ENCODE data around the gene AIF1.

The AIF1 gene

DNA sequence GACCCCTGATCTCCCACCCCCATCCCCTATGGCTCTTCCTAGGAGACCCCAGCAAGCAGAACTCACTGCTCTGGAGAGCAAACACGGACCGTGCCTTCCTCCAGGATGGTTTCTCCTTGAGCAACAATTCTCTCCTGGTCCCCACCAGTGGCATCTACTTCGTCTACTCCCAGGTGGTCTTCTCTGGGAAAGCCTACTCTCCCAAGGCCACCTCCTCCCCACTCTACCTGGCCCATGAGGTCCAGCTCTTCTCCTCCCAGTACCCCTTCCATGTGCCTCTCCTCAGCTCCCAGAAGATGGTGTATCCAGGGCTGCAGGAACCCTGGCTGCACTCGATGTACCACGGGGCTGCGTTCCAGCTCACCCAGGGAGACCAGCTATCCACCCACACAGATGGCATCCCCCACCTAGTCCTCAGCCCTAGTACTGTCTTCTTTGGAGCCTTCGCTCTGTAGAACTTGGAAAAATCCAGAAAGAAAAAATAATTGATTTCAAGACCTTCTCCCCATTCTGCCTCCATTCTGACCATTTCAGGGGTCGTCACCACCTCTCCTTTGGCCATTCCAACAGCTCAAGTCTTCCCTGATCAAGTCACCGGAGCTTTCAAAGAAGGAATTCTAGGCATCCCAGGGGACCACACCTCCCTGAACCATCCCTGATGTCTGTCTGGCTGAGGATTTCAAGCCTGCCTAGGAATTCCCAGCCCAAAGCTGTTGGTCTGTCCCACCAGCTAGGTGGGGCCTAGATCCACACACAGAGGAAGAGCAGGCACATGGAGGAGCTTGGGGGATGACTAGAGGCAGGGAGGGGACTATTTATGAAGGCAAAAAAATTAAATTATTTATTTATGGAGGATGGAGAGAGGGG is 41.6 kb upstream of the AIF1 start:
- no peak for TF ChIP-seq CTCF (IDR thresholded peaks at IDR 0.05; ENCODE audit: control insufficient read depth, insufficient read depth, low read depth, low read length, missing control alignments)
- H3K4me3 ChIP-seq (ENCODE audit: control insufficient read depth, low read depth, low read length), result no peak overlapping the region
- DNase-seq (ENCODE audit: low read depth), result no peak

GRCh38 chr6:31574106-31575061 is 40.6 kb upstream of the AIF1 start:
- no peak for TF ChIP-seq CTCF (IDR thresholded peaks at IDR 0.05; ENCODE audit: control insufficient read depth, insufficient read depth, low read depth, low read length, missing control alignments)
- no peak overlapping the region for H3K4me3 ChIP-seq (ENCODE audit: control insufficient read depth, low read depth, low read length)
- DNase-seq (ENCODE audit: low read depth), result no peak

DNA sequence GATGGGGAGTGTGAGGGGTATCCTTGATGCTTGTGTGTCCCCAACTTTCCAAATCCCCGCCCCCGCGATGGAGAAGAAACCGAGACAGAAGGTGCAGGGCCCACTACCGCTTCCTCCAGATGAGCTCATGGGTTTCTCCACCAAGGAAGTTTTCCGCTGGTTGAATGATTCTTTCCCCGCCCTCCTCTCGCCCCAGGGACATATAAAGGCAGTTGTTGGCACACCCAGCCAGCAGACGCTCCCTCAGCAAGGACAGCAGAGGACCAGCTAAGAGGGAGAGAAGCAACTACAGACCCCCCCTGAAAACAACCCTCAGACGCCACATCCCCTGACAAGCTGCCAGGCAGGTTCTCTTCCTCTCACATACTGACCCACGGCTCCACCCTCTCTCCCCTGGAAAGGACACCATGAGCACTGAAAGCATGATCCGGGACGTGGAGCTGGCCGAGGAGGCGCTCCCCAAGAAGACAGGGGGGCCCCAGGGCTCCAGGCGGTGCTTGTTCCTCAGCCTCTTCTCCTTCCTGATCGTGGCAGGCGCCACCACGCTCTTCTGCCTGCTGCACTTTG is 39.6 kb upstream of the AIF1 start, which contains the start of gene TNF:
TNF (plus strand) TSS at position 231 of the 567 bp plus-strand sequence; CDS start at position 408, 177 bp downstream.
- no peak for TF ChIP-seq CTCF (IDR thresholded peaks at IDR 0.05; ENCODE audit: control insufficient read depth, insufficient read depth, low read depth, low read length, missing control alignments)
- no peak for DNase-seq (ENCODE audit: low read depth)
- no peak within 1 kb of the TSS for H3K4me3 ChIP-seq (ENCODE audit: control insufficient read depth, low read depth, low read length)

DNA sequence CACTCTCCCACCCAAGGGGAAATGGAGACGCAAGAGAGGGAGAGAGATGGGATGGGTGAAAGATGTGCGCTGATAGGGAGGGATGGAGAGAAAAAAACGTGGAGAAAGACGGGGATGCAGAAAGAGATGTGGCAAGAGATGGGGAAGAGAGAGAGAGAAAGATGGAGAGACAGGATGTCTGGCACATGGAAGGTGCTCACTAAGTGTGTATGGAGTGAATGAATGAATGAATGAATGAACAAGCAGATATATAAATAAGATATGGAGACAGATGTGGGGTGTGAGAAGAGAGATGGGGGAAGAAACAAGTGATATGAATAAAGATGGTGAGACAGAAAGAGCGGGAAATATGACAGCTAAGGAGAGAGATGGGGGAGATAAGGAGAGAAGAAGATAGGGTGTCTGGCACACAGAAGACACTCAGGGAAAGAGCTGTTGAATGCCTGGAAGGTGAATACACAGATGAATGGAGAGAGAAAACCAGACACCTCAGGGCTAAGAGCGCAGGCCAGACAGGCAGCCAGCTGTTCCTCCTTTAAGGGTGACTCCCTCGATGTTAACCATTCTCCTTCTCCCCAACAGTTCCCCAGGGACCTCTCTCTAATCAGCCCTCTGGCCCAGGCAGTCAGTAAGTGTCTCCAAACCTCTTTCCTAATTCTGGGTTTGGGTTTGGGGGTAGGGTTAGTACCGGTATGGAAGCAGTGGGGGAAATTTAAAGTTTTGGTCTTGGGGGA is 38.9 kb upstream of the AIF1 start:
- no peak for DNase-seq (ENCODE audit: low read depth)
- no peak for TF ChIP-seq CTCF (IDR thresholded peaks at IDR 0.05; ENCODE audit: control insufficient read depth, insufficient read depth, low read depth, low read length, missing control alignments)
- H3K4me3 ChIP-seq (ENCODE audit: control insufficient read depth, low read depth, low read length), result no peak overlapping the region

GRCh38 chr6:31576897-31577578 is 38.0 kb upstream of the AIF1 start:
- DNase-seq (ENCODE audit: low read depth), result no peak
- no peak for TF ChIP-seq CTCF (IDR thresholded peaks at IDR 0.05; ENCODE audit: control insufficient read depth, insufficient read depth, low read depth, low read length, missing control alignments)
- H3K4me3 ChIP-seq (ENCODE audit: control insufficient read depth, low read depth, low read length), result no peak overlapping the region

Data from AG09309 (cell line).